GM18951 (cell line): ENCODE data around the gene AGL.
"Not testable (repeated sequence)": the region's sequence is repeated elsewhere in the genome, so short reads cannot be mapped to it uniquely, and the experiment has no call there.

ENCODE experiments used
- POLR2A ChIP-seq: IDR thresholded peaks from 4 replicates; pipeline ENCODE4 v1.6.1; 2011; ENCODE audit warnings: mild to moderate bottlenecking; ENCODE audit not compliant: insufficient read length, insufficient read depth; ENCODE audit errors: extremely low read depth
- in situ Hi-C: fragments of 300-500 bp; cut with MboI; formaldehyde crosslinking; loops from one replicate; pipeline ENCODE4 v1.12.0; 2022; ENCODE audit warnings: low sequenced_read_pairs, mixed read lengths, inconsistent platforms; ENCODE audit not compliant: unreplicated experiment

AGL gene

GRCh38 chr1:99935534-99935933 lies 85.4 kb downstream of the AGL start:
- in situ Hi-C loops = no loop called here
- TF ChIP-seq POLR2A = no peak

- in situ Hi-C loops = no loop called here
Measured at GRCh38 chr1:99936071-99936470, 85.9 kb downstream of the AGL start.

DNA sequence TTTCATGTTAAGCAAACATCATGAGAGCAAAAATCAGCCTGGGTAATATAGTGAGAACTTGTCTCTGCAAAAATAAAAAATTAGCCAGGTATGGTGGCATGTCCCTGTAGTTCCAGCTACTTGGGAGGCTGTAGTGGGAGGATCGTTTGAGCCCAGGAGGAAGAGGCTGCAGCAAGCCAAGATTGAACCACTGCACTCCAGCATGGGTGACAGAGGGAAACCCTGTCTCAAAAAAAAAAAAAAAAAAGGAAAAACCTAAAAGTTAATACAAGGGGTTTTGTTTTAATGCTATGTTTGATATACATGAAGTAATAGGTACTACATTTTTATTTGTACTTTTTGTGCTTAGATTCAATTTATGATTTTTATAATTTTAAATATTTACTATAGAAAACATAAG lies 92.6 kb downstream of the AGL start:
- in situ Hi-C loops = no loop called here
- no peak for TF ChIP-seq POLR2A

More at GRCh38 chr1:99936071-99936470, 85.9 kb downstream of the AGL start:
- TF ChIP-seq POLR2A = no peak

- no peak for TF ChIP-seq POLR2A
- in situ Hi-C loops = no loop called here
Measured at GRCh38 chr1:99943223-99943794, 93.1 kb downstream of the AGL start.

- no peak for TF ChIP-seq POLR2A
- in situ Hi-C loops = no loop called here
Measured at GRCh38 chr1:99944192-99944591, 94.0 kb downstream of the AGL start.

GRCh38 chr1:99945174-99945573 lies 95.0 kb downstream of the AGL start:
- in situ Hi-C loops = no loop called here
- no peak for TF ChIP-seq POLR2A

GRCh38 chr1:99950486-99950885 lies 100.3 kb downstream of the AGL start:
- TF ChIP-seq POLR2A = no peak
- in situ Hi-C loops = no loop called here

DNA sequence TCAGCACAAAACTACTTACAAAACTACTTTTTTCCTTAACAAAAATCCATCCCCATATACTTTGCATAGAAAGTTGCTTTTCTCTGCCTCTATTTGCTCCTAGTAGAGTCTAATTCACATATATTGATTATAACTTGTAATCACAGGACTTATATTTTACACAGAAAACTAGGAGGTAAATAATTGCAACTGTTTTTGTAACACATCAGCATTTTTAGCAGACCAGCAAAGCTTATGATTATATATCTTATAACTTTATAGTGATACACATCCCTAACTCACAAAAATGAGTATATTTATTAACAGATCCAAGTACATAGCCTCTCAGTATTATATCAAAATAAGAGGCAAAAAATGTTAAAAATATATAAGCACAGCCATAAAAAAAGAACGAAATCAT lies 102.4 kb downstream of the AGL start:
- in situ Hi-C loops = no loop called here
- TF ChIP-seq POLR2A = no peak

GRCh38 chr1:99955375-99955774 lies 105.2 kb downstream of the AGL start:
- in situ Hi-C loops = no loop called here
- no peak for TF ChIP-seq POLR2A

- in situ Hi-C loops = no loop called here
- TF ChIP-seq POLR2A = no peak
Measured at GRCh38 chr1:99956755-99957154, 106.6 kb downstream of the AGL start.

DNA sequence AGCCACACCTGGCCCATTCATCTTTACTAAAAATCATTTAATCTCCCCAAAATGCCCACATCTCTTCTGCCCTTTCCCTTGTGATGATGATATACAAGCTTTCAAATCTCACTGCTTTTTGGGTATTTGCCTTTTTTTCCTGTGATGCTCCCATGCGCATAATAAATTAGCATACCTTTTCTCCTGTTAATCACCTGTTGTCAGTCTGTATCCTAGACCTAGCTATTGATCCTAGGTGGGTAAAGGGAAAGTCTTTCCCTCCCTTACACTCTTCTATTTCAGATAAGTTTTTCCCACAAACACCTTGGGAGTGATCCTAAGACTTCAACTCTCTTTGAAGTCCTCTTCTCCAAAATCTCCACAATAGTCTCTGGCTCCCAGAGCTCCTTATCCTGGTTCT lies 107.7 kb downstream of the AGL start:
- TF ChIP-seq POLR2A = no peak
- in situ Hi-C loops = no loop called here

DNA sequence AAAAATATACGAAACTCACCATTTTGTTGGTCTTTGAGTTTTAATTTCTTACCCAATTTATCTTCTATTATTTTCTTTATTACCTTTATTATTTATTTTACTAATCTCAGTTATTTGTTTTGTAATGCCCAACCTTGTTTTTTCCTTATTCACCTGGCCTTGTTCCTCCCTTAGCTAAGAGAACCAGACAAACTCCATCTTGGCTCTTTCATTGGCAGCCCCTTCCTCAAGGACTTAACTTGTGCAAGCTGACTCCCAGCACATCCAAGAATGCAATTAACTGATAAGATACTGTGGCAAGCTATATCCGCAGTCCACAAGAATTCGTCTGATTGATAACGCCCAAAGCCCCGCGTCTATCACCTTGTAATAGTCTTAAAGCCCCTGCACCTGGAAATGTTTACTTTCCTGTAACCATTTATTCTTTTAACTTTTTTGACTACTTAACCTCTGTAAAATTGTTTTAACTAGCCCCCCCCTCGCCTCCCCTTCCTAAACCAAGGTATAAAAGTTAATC lies 109.1 kb downstream of the AGL start:
- in situ Hi-C loops = not testable (repeated sequence)

GRCh38 chr1:99960260-99960659 lies 110.1 kb downstream of the AGL start:
- in situ Hi-C loops = not testable (repeated sequence)

GRCh38 chr1:99963041-99963795 lies 113.1 kb downstream of the AGL start:
- no peak for TF ChIP-seq POLR2A
- in situ Hi-C loops = no loop called here

DNA sequence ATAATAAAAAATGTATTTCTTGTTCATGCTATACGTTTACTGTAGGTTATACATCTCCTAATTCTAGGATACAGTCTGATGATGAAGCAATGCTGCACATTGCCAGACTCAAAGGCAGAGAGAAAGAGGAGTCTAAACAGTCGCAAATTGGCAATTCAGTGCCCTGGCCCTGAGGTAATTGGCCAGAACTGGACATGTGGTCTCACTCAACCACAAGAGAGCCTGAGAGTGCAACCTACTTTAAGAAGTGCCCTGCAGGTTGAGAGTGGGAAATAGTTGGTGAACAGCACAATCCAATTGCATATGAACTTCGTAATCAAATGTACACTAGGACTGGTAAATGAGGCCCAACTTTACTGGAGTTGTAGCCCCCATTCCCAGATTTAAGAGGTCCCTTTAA lies 114.6 kb downstream of the AGL start:
- in situ Hi-C loops = no loop called here
- TF ChIP-seq POLR2A = no peak
